Esophagus squamous epithelium (tissue), 5 donors: ENCODE measurements around the gene RCOR1. TPM values are rescaled to one million over a fixed set of nuclear protein-coding genes. Genes with fewer than 3 reads are reported as not detected.

Experiments
- DNase-seq: peaks from one replicate; lab custom pipeline; 2025; lab: John Stamatoyannopoulos, UW
- H3K27ac ChIP-seq, 4 donors: fragments of 200-600 bp; sonication (generic); one replicate each; pipeline ENCODE4 v1.5.1; 2016 to 2019; ENCODE audit warnings: mild to moderate bottlenecking in 1 of 4
- H3K27me3 ChIP-seq, 4 donors: fragments of 200-600 bp; sonication (generic); 1 replicate in 3 of 4; 2 replicates in 1 of 4; pipeline versions ENCODE4 v1.5.1 to v1.6.0; 2017 to 2021; ENCODE audit warnings: antibody characterized with exemption in 1 of 4
- H3K36me3 ChIP-seq, 3 donors: fragments of 200-600 bp; sonication (generic); one replicate each; pipeline ENCODE4 v1.5.1; 2016 to 2019
- H3K4me1 ChIP-seq, 3 donors: fragments of 200-600 bp; sonication (generic); one replicate each; pipeline ENCODE4 v1.5.1; 2017 to 2019
- H3K4me3 ChIP-seq, 4 donors: fragments of 200-600 bp; sonication (generic); 1 replicate in 3 of 4; 2 replicates in 1 of 4; pipeline ENCODE4 v1.5.1; 2016 to 2019; ENCODE audit warnings: mild to moderate bottlenecking in 2 of 4, moderate library complexity in 1 of 4
- H3K9me3 ChIP-seq, 3 donors: fragments of 200-600 bp; sonication (generic); one replicate each; pipeline ENCODE4 v1.5.1; 2016 to 2019
- CTCF ChIP-seq, 6 experiments: fragments of 450-650 bp in 4 of 6; fragments of 200-600 bp in 2 of 6; sonication (generic) in 2 of 6; IDR thresholded peaks; one replicate each; pipeline ENCODE4 v1.5.1; 2016 to 2019; ENCODE audit warnings: antibody characterized with exemption in 6 of 6, mild to moderate bottlenecking in 4 of 6, moderate library complexity in 4 of 6
- POLR2A ChIP-seq, 4 donors: fragments of 450-650 bp; IDR thresholded peaks; one replicate each; pipeline ENCODE4 v1.6.1; 2017; ENCODE audit warnings: antibody characterized with exemption in 4 of 4, mild to moderate bottlenecking in 4 of 4, moderate library complexity in 3 of 4
- WGBS, 2 donors: methylation state at CpG; one replicate each; pipeline ENCODE4 v1.1.5; 2018; 5-methylcytosine and 5-hydroxymethylcytosine counted together
- intact Hi-C: fragments of 100-400 bp; cut with DNase I; formaldehyde crosslinking; loops from one replicate; pipeline ENCODE4 v1.15.0; 2022
- total RNA-seq, 4 donors: library from RNA; depleted of rRNA; stranded (reverse); fragments of >200 nt; gene quantifications; one replicate each; pipeline ENCODE4 v1.1.0, GENCODE V29; 2016
- donor health status: DM: yes; HTN: yes; CAD: no.

RCOR1 gene
- total RNA-seq, 4 donors from 2014 or later, result 25.6 to 56.9 (median 35.2) TPM

GRCh38 chr14:102625564-102626296 lies 33.3 kb downstream of the RCOR1 start:
- Histone ChIP-seq H3K4me3 (no peak overlapping the region), H3K9me3 (no peaks in the 10 kb centered on the region), H3K27ac (no peak overlapping the region), H3K27me3 (no peaks in the 10 kb centered on the region), H3K4me1 (peaks cover 0 to 34% (median 10%) of the 10 kb centered on the region in 3 donors), H3K36me3 (peaks cover 0 to 1% (median 0%) of the 10 kb centered on the region in 3 donors)
- DNase-seq, result no peak
- intact Hi-C loops, result no loop called here
- no peak for TF ChIP-seq CTCF (IDR thresholded peaks at IDR 0.05)
- TF ChIP-seq POLR2A (IDR thresholded peaks at IDR 0.05), result no peak
- WGBS, 2 donors, result 82 to 88% methylated on average over 6 of the region's 6 CpGs

GRCh38 chr14:102626530-102626929 lies 34.1 kb downstream of the RCOR1 start:
- peaks cover 0 to 7% (median 0%) of the 10 kb centered on the region in 3 donors for H3K36me3 ChIP-seq
- WGBS, 2 donors, result 73 to 75% methylated on average over 1 of the region's 1 CpG
- H3K9me3 ChIP-seq, result no peaks in the 10 kb centered on the region
- DNase-seq, result no peak
- intact Hi-C loops, result no loop called here
- no peaks in the 10 kb centered on the region for H3K27me3 ChIP-seq
- TF ChIP-seq POLR2A (IDR thresholded peaks at IDR 0.05) (no peak), CTCF (IDR thresholded peaks at IDR 0.05) (no peak)
- no peak overlapping the region for H3K4me3 ChIP-seq
- no peak overlapping the region for H3K27ac ChIP-seq
- H3K4me1 ChIP-seq, result peaks cover 0 to 34% (median 10%) of the 10 kb centered on the region in 3 donors

- intact Hi-C loops, result no loop called here
- H3K9me3 ChIP-seq, result no peaks in the 10 kb centered on the region
- peaks cover 0 to 7% (median 0%) of the 10 kb centered on the region in 3 donors for H3K36me3 ChIP-seq
- no peak for DNase-seq
- 71 to 74% methylated on average over 8 of the region's 8 CpGs for WGBS, 2 donors
- no peak overlapping the region for H3K4me3 ChIP-seq
- H3K4me1 ChIP-seq, result peaks cover 0 to 22% (median 6%) of the 10 kb centered on the region in 3 donors
- no peaks in the 10 kb centered on the region for H3K27me3 ChIP-seq
- no peak overlapping the region for H3K27ac ChIP-seq
- TF ChIP-seq POLR2A (IDR thresholded peaks at IDR 0.05), result no peak
These were observed 36.6 kb downstream of the RCOR1 start for GRCh38 chr14:102629011-102629444.

- Histone ChIP-seq H3K4me3 (no peak overlapping the region), H3K36me3 (peaks cover 0 to 7% (median 0%) of the 10 kb centered on the region in 3 donors), H3K9me3 (no peaks in the 10 kb centered on the region), H3K27me3 (no peaks in the 10 kb centered on the region), H3K27ac (no peak overlapping the region), H3K4me1 (peaks cover 0 to 22% (median 6%) of the 10 kb centered on the region in 3 donors)
- intact Hi-C loops, result no loop called here
- no peak for DNase-seq
- TF ChIP-seq CTCF (IDR thresholded peaks at IDR 0.05), result no peak
- TF ChIP-seq POLR2A (IDR thresholded peaks at IDR 0.05), result no peak
- 63 to 74% methylated on average over 3 of the region's 3 CpGs for WGBS, 2 donors
These were observed 37.4 kb downstream of the RCOR1 start for GRCh38 chr14:102629808-102630350.

GRCh38 chr14:102630405-102630804 lies 38.0 kb downstream of the RCOR1 start:
- intact Hi-C loops, result no loop called here
- peaks cover 0 to 22% (median 6%) of the 10 kb centered on the region in 3 donors for H3K4me1 ChIP-seq

More at GRCh38 chr14:102630405-102630804, 38.0 kb downstream of the RCOR1 start:
- DNase-seq, result no peak
- no peak overlapping the region for H3K27ac ChIP-seq
- 88 to 89% methylated on average over 5 of the region's 5 CpGs for WGBS, 2 donors
- H3K9me3 ChIP-seq, result no peaks in the 10 kb centered on the region
- H3K27me3 ChIP-seq, result no peaks in the 10 kb centered on the region
- no peak overlapping the region for H3K4me3 ChIP-seq
- TF ChIP-seq CTCF (IDR thresholded peaks at IDR 0.05) (no peak), POLR2A (IDR thresholded peaks at IDR 0.05) (no peak)
- peaks cover 0 to 7% (median 0%) of the 10 kb centered on the region in 3 donors for H3K36me3 ChIP-seq
